HG02763 (cell line): Measurements from ENCODE around the gene KLHL10.
"Not testable (repeated sequence)": the region's sequence is repeated elsewhere in the genome, so short reads cannot be mapped to it uniquely, and the experiment has no call there.

Experiments used
- ATAC-seq: cut with Tn5 transposase; IDR thresholded peaks from one replicate; pipeline ENCODE4 v1.9.1; 2021; ENCODE audit warnings: mild to moderate bottlenecking, moderate library complexity; ENCODE audit not compliant: unreplicated experiment

Gene KLHL10

GRCh38 chr17:41813152-41813680 is 24.4 kb upstream of the KLHL10 start:
- ATAC-seq = no peak

GRCh38 chr17:41813699-41814124 is 23.9 kb upstream of the KLHL10 start:
- ATAC-seq = no peak

- ATAC-seq = no peak
Observed at GRCh38 chr17:41814195-41814594, 23.4 kb upstream of the KLHL10 start.

- no peak for ATAC-seq
Observed at GRCh38 chr17:41816637-41817320, 20.8 kb upstream of the KLHL10 start.

GRCh38 chr17:41818024-41818423 is 19.6 kb upstream of the KLHL10 start:
- ATAC-seq = no peak

- ATAC-seq = no peak
Observed at GRCh38 chr17:41821776-41822175, 15.8 kb upstream of the KLHL10 start.

- ATAC-seq = no peak
Observed at GRCh38 chr17:41822216-41823140, 15.1 kb upstream of the KLHL10 start.

GRCh38 chr17:41823141-41823524 is 14.5 kb upstream of the KLHL10 start:
- ATAC-seq = no peak

- ATAC-seq = no peak
Observed at GRCh38 chr17:41823580-41823979, 14.0 kb upstream of the KLHL10 start.

- ATAC-seq = no peak
Observed at GRCh38 chr17:41824086-41824485, 13.5 kb upstream of the KLHL10 start.

GRCh38 chr17:41825175-41825845 is 12.3 kb upstream of the KLHL10 start:
- no peak for ATAC-seq

GRCh38 chr17:41829961-41830360 is 7.7 kb upstream of the KLHL10 start:
- not testable (repeated sequence) for ATAC-seq

GRCh38 chr17:41835214-41835799 is 2.3 kb upstream of the KLHL10 start:
- ATAC-seq = no peak

- no peak for ATAC-seq
Observed at GRCh38 chr17:41835800-41836549, 1.6 kb upstream of the KLHL10 start, which contains the start of gene NT5C3B. Gene NT5C3B (minus strand): TSS chr17:41836232. CDS start chr17:41836193, 39 bp downstream.

GRCh38 chr17:41836550-41837196 is 952 bp upstream of the KLHL10 start:
- no peak for ATAC-seq

- ATAC-seq = not testable (repeated sequence)
Observed at GRCh38 chr17:41839448-41839847, 1.8 kb downstream of the KLHL10 start.

GRCh38 chr17:41840781-41841180 is 3.2 kb downstream of the KLHL10 start:
- not testable (repeated sequence) for ATAC-seq

- no peak for ATAC-seq
Observed at GRCh38 chr17:41844971-41845370, 7.3 kb downstream of the KLHL10 start.

GRCh38 chr17:41848788-41849187 is 11.2 kb downstream of the KLHL10 start:
- no peak for ATAC-seq
